A549 (cell line): ENCODE data around the gene TNPO2. TPM values are rescaled to one million over a fixed set of nuclear protein-coding genes. Genes with fewer than 3 reads are reported as not detected.
A peak's percentile ranks its signal among the peaks of the same experiment; 100 is the strongest.

ENCODE experiments used
- ATAC-seq, 2 experiments: fragments of 200-7000 bp in 1 of 2; fragments of >200 bp in 1 of 2; cut with Nextera tagmentation in 1 of 2; cut with Tn5 transposase in 1 of 2; 3 replicates each; pipeline versions ENCODE4 v1.8.0 to v1.9.1; 2018 to 2020; ENCODE audit warnings: mild to moderate bottlenecking in 1 of 2, moderate library complexity in 1 of 2
- CTCF ChIA-PET: fragments of 300-600 bp; sonication (Branson Sonifier 250); formaldehyde crosslinking; extraction: SDS; loops from one replicate; lab custom pipeline; 2021; ENCODE audit warnings: antibody characterized with exemption, inconsistent platforms; lab: Yijun Ruan, JAX
- POLR2A ChIA-PET: fragments of 350-600 bp; formaldehyde crosslinking; extraction: SDS; loops from one replicate; lab custom pipeline; 2021; ENCODE audit warnings: antibody characterized with exemption, inconsistent platforms; lab: Yijun Ruan, JAX
- DNase-seq, 2 experiments: peaks; one replicate each; pipeline versions ENCODE4 v3.0.0 to v3.0.0-alpha.2; 2011 to 2016; ENCODE audit warnings: low read depth in 1 of 2, low spot score in 1 of 2
- FAIRE-seq: peaks from 2 replicates; lab custom pipeline; 2011; peaks lifted over from hg19 to GRCh38; lab: Jason Lieb, UNC
- H3K27ac ChIP-seq, 2 experiments: fragments of >200 bp; sonication (Bioruptor Twin); formaldehyde crosslinking; 3 replicates each; pipeline ENCODE4 v1.5.1; 2016 to 2017
- H3K4me1 ChIP-seq: fragments of >200 bp; sonication (Bioruptor Twin); formaldehyde crosslinking; 3 replicates; pipeline ENCODE4 v1.6.1; 2016
- H3K4me2 ChIP-seq: fragments of >200 bp; sonication (Bioruptor Twin); formaldehyde crosslinking; 3 replicates; pipeline ENCODE4 v1.6.1; 2016
- H3K4me3 ChIP-seq: fragments of >200 bp; sonication (Bioruptor Twin); formaldehyde crosslinking; 3 replicates; pipeline ENCODE4 v1.5.1; 2016
- H3K9me3 ChIP-seq: fragments of >200 bp; sonication (Bioruptor Twin); formaldehyde crosslinking; 3 replicates; pipeline ENCODE4 v1.6.1; 2016
- ATOH8 ChIP-seq: fragments of 250-450 bp; sonication (Bioruptor Pico); IDR thresholded peaks from 2 replicates; pipeline ENCODE4 v1.5.0; 2020; ENCODE audit warnings: low read depth, mild to moderate bottlenecking, moderate library complexity
- BCL3 ChIP-seq: fragments of >200 bp; sonication (Bioruptor Twin); formaldehyde crosslinking; IDR thresholded peaks from 3 replicates; pipeline ENCODE4 v1.6.1; 2016
- BHLHE40 ChIP-seq: IDR thresholded peaks from 2 replicates; pipeline ENCODE4 v1.6.1; 2012; ENCODE audit warnings: low read depth, low read length, inconsistent platforms
- CBX2 ChIP-seq: fragments of 200-600 bp; sonication (generic); IDR thresholded peaks from 2 replicates; pipeline ENCODE4 v1.6.1; 2016; ENCODE audit warnings: low read depth, mild to moderate bottlenecking, borderline replicate concordance
- CEBPB ChIP-seq, 2 experiments: fragments of >200 bp in 1 of 2; sonication (Bioruptor Twin) in 1 of 2; formaldehyde crosslinking in 1 of 2; IDR thresholded peaks; 2 replicates each; pipeline ENCODE4 v1.6.1; 2012 to 2016
- CHD4 ChIP-seq: fragments of 200-600 bp; sonication (generic); IDR thresholded peaks from 2 replicates; pipeline ENCODE4 v1.6.1; 2016; ENCODE audit warnings: antibody characterized with exemption, mild to moderate bottlenecking, borderline replicate concordance
- CTCF ChIP-seq: fragments of >200 bp; sonication (Bioruptor Twin); formaldehyde crosslinking; IDR thresholded peaks from 3 replicates; pipeline ENCODE4 v1.5.1; 2016
- E2F6 ChIP-seq: IDR thresholded peaks from 2 replicates; pipeline ENCODE4 v1.6.1; 2012; ENCODE audit warnings: low read depth, borderline replicate concordance
- EHF ChIP-seq: fragments of 250-450 bp; sonication (Bioruptor Pico); IDR thresholded peaks from 2 replicates; pipeline ENCODE4 v1.5.0; 2020; ENCODE audit warnings: mild to moderate bottlenecking
- EHMT2 ChIP-seq: fragments of 200-600 bp; sonication (generic); IDR thresholded peaks from 2 replicates; pipeline ENCODE4 v1.6.1; 2016; ENCODE audit warnings: antibody characterized with exemption, low read depth, mild to moderate bottlenecking, moderate library complexity
- EP300 ChIP-seq, 2 experiments: fragments of >200 bp; sonication (Bioruptor Twin); formaldehyde crosslinking; IDR thresholded peaks; 2 replicates in 1 of 2; 3 replicates in 1 of 2; pipeline ENCODE4 v1.6.1; 2016 to 2017
- FOSB ChIP-seq: fragments of 250-450 bp; sonication (Bioruptor Pico); IDR thresholded peaks from 2 replicates; pipeline ENCODE4 v1.5.0; 2020; ENCODE audit warnings: mild to moderate bottlenecking, moderate library complexity
- FOSL2 ChIP-seq, 2 experiments: fragments of 450-650 bp in 1 of 2; fragments of >200 bp in 1 of 2; sonication (Bioruptor Twin) in 1 of 2; formaldehyde crosslinking; IDR thresholded peaks; 2 replicates each; pipeline versions ENCODE4 v1.5.0 to v1.6.1; 2016 to 2020; ENCODE audit warnings: mild to moderate bottlenecking in 1 of 2, moderate library complexity in 1 of 2
- HDAC2 ChIP-seq: fragments of 200-600 bp; sonication (generic); IDR thresholded peaks from 2 replicates; pipeline ENCODE4 v1.6.1; 2016
- HEYL ChIP-seq: fragments of 250-450 bp; sonication (Bioruptor Pico); IDR thresholded peaks from 2 replicates; pipeline ENCODE4 v1.8.0; 2021; ENCODE audit warnings: mild to moderate bottlenecking, moderate library complexity
- HOXA7 ChIP-seq: fragments of 250-450 bp; sonication (Bioruptor Pico); IDR thresholded peaks from 2 replicates; pipeline ENCODE4 v1.5.0; 2020; ENCODE audit warnings: mild to moderate bottlenecking, moderate library complexity
- JUN ChIP-seq, 2 experiments: fragments of >200 bp; sonication (Bioruptor Twin); formaldehyde crosslinking; IDR thresholded peaks; 2 replicates in 1 of 2; 3 replicates in 1 of 2; pipeline ENCODE4 v1.6.1; 2016 to 2017
- KDM5A ChIP-seq: fragments of 200-600 bp; sonication (generic); IDR thresholded peaks from 2 replicates; pipeline ENCODE4 v1.6.1; 2016; ENCODE audit warnings: antibody characterized with exemption, mild to moderate bottlenecking
- MAFK ChIP-seq: fragments of 450-650 bp; IDR thresholded peaks from 2 replicates; pipeline ENCODE4 v1.6.1; 2014; ENCODE audit not compliant: partially characterized antibody
- MYC ChIP-seq: IDR thresholded peaks from 2 replicates; pipeline ENCODE4 v1.6.1; 2012; ENCODE audit warnings: mild to moderate bottlenecking, inconsistent platforms, low read length, improper control_type of control experiment, borderline replicate concordance
- NR3C1 ChIP-seq: fragments of >200 bp; sonication (Bioruptor Twin); formaldehyde crosslinking; IDR thresholded peaks from 3 replicates; pipeline ENCODE4 v1.6.1; 2017
- PBX3 ChIP-seq: IDR thresholded peaks from 2 replicates; pipeline ENCODE4 v1.6.1; 2012
- PHF8 ChIP-seq: fragments of 200-600 bp; sonication (generic); IDR thresholded peaks from 2 replicates; pipeline ENCODE4 v1.6.1; 2016; ENCODE audit warnings: low read depth, mild to moderate bottlenecking, antibody characterized with exemption, moderate library complexity, borderline replicate concordance
- POLR2A ChIP-seq: IDR thresholded peaks from 2 replicates; pipeline ENCODE4 v1.6.1; 2012; ENCODE audit warnings: mild to moderate bottlenecking, low read length
- RFX5 ChIP-seq: fragments of 450-650 bp; IDR thresholded peaks from 2 replicates; pipeline ENCODE4 v1.7.1; 2014; ENCODE audit warnings: antibody characterized with exemption, mild to moderate bottlenecking, moderate library complexity
- RNF2 ChIP-seq: fragments of 200-600 bp; sonication (generic); IDR thresholded peaks from 2 replicates; pipeline ENCODE4 v1.6.1; 2016; ENCODE audit warnings: low read depth, mild to moderate bottlenecking, antibody characterized with exemption, moderate library complexity, borderline replicate concordance
- SMC3 ChIP-seq: fragments of >200 bp; sonication (Bioruptor Twin); formaldehyde crosslinking; IDR thresholded peaks from 3 replicates; pipeline ENCODE4 v1.6.1; 2018; ENCODE audit warnings: inconsistent platforms
- TFCP2L1 ChIP-seq: fragments of 250-450 bp; sonication (Bioruptor Pico); IDR thresholded peaks from 2 replicates; pipeline ENCODE4 v1.5.0; 2021; ENCODE audit warnings: mild to moderate bottlenecking
- USF2 ChIP-seq: fragments of 450-650 bp; IDR thresholded peaks from 2 replicates; pipeline ENCODE4 v1.6.1; 2014; ENCODE audit warnings: antibody characterized with exemption
- ZFP36 ChIP-seq: fragments of 450-650 bp; IDR thresholded peaks from 2 replicates; pipeline ENCODE4 v1.6.1; 2014; ENCODE audit warnings: borderline replicate concordance; ENCODE audit not compliant: partially characterized antibody
- WGBS: methylation state at CpG from one replicate; pipeline ENCODE4 v1.1.6; 2017; ENCODE audit errors: missing lambda C conversion rate; 5-methylcytosine and 5-hydroxymethylcytosine counted together
- polyA plus RNA-seq, 4 experiments: library from polyadenylated mRNA; depleted of rRNA in 3 of 4; stranded (reverse); fragments of >200 nt; fragmentation: RNase III in 1 of 4; extraction: RNeasy Plus Mini Kit Qiagen cat#74134 plus additional on column Dnase treatment in 1 of 4; gene quantifications; 2 replicates in 3 of 4; 3 replicates in 1 of 4; pipeline ENCODE4 v1.2.3, GENCODE V29; 2011 to 2017

The TNPO2 gene
- polyA plus RNA-seq, 2 of the 4 experiments (the other 2 are of a cell fraction): 33.7 to 41.0 TPM

GRCh38 chr19:12685831-12686230 is 37.9 kb downstream of the TNPO2 start:
- ChIA-PET CTCF (interaction anchor here (0.7 to 2.7 kb wide), 3 partner anchors 14 to 110 kb away, joined by 4 to 7 read pairs (median 5); no protein-coding TSS in a partner anchor), POLR2A (no interaction called here)
- H3K4me1 ChIP-seq: no peaks in the 10 kb centered on the region
- no peak for ATAC-seq
- H3K4me3 ChIP-seq: no peak overlapping the region
- no peak overlapping the region for H3K4me2 ChIP-seq
- WGBS: 88% methylated on average over 3 of the region's 3 CpGs
- no peak overlapping the region for H3K27ac ChIP-seq
- DNase-seq: no peak
- no peak for TF ChIP-seq RNF2
- TF ChIP-seq SMC3: no peak
- TF ChIP-seq EHMT2: no peak
- TF ChIP-seq E2F6: no peak
- TF ChIP-seq, all 56 proteins: peak for 0
- H3K9me3 ChIP-seq: no peaks in the 10 kb centered on the region
- no peak for FAIRE-seq

- under 1% methylated on average over 42 of the region's 68 CpGs for WGBS
- ChIA-PET POLR2A (interaction anchor here (0.7 to 1.5 kb wide), 4 partner anchors 15 to 156 kb away, joined by 3 to 13 read pairs (median 6); partner anchors contain the start of genes MAN2B1, TRIR and WDR83), CTCF (interaction anchor here (0.7 to 1.9 kb wide), 3 partner anchors 9 to 56 kb away, joined by 3 to 6 read pairs (median 3); partner anchors contain the start of gene GET3)
- ATAC-seq: peak; percentile 83 to 85
- peak; percentile 86 to 98 for DNase-seq
- H3K4me2 ChIP-seq: peak within 1 kb of the TSS; percentile 59
- no peaks in the 10 kb centered on the region for H3K9me3 ChIP-seq
- peak within 1 kb of the TSS; percentile 97 to 100 for H3K27ac ChIP-seq
- no peaks in the 10 kb centered on the region for H3K4me1 ChIP-seq
- no peak for FAIRE-seq
- H3K4me3 ChIP-seq: peak within 1 kb of the TSS; percentile 98
- TF ChIP-seq HOXA7 (peak; percentile 69), ZFP36 (no peak), PHF8 (peak; percentile 81), EP300 (IDR thresholded peaks at IDR 0.05) (no peak), TFCP2L1 (CRISPR knock-in tag) (0 out of 2 replicates have a peak, but pooled peaks have one; percentile 45), CBX2 (no peak), SMC3 (no peak), JUN (IDR thresholded peaks at IDR 0.05) (peak; percentile 16 to 74; a peak in 4 of 5 replicates), HDAC2 (no peak), MYC (no peak), PBX3 (no peak), CHD4 (no peak), RFX5 (no peak), HEYL (CRISPR knock-in tag) (no peak), BCL3 (0 out of 3 replicates have a peak, but pooled peaks have one; percentile 24), KDM5A (0 out of 2 replicates have a peak, but pooled peaks have one; percentile 36), FOSL2 (IDR thresholded peaks at IDR 0.05) (no peak), FOSL2 (CRISPR knock-in tag; IDR thresholded peaks at IDR 0.05) (no peak), EHF (CRISPR knock-in tag) (no peak), CEBPB (IDR thresholded peaks at IDR 0.05) (peak in 1 of 2 experiments; percentile 80; a peak in 2 of 4 replicates), POLR2A (peak; percentile 41), NR3C1 (no peak), USF2 (peak; percentile 93), FOSB (CRISPR knock-in tag) (peak; percentile 42; the same call in 1 of the 2 replicates), ATOH8 (CRISPR knock-in tag) (no peak), BHLHE40 (no peak; the same call in 1 of the 2 replicates), MAFK (no peak), CTCF (no peak)
These were observed 42.4 kb downstream of the TNPO2 start, which contains the start of gene DHPS for GRCh38 chr19:12681074-12681987. DHPS (minus strand) TSS chr19:12681880; CDS start chr19:12681766, 114 bp downstream.
